ENCODE data around the gene PTPN3. TPM values are rescaled to one million over a fixed set of nuclear protein-coding genes. Genes with fewer than 3 reads are reported as not detected.

PTPN3 gene
- polyA plus RNA-seq, 1 experiment: 1.1 TPM

DNA sequence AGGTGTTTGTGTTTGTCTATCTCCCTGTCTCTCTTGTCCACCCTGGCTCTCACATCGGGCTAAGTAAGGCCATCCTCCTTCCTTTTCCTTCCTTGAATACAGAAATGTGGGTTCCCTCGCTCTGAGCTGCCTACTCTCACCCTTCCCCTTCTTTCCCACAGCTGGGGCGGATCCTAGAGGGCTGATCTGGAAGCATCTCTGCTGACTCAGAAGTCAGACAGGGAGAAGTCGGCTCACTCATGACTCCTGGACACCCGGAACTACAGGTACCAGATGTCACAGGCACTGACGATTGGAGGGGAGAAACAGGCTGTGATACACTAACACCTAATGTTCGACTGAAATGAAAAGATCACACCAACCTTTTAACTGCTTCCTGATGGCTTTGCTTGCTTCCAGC lies 41.3 kb downstream of the PTPN3 start:
- ChIA-PET POLR2A (no interaction called here), CTCF (interaction anchor here (1.1 to 5.1 kb wide), 3 partner anchors 10 to 16 kb away, joined by 3 to 33 read pairs (median 20); no protein-coding TSS in a partner anchor)
- no peaks in the 10 kb centered on the region; the same call in 1 of the 2 replicates for H3K27me3 ChIP-seq (ENCODE audit: control insufficient read depth, insufficient read depth, low read length)
- DNase-seq (ENCODE audit: low read depth): no peak
- H3K4me3 ChIP-seq (ENCODE audit: low read depth, low read length): no peak overlapping the region
- H3K36me3 ChIP-seq (ENCODE audit: control insufficient read depth, insufficient read depth, low read length): no peaks in the 10 kb centered on the region
- TF ChIP-seq, protein P1, sequence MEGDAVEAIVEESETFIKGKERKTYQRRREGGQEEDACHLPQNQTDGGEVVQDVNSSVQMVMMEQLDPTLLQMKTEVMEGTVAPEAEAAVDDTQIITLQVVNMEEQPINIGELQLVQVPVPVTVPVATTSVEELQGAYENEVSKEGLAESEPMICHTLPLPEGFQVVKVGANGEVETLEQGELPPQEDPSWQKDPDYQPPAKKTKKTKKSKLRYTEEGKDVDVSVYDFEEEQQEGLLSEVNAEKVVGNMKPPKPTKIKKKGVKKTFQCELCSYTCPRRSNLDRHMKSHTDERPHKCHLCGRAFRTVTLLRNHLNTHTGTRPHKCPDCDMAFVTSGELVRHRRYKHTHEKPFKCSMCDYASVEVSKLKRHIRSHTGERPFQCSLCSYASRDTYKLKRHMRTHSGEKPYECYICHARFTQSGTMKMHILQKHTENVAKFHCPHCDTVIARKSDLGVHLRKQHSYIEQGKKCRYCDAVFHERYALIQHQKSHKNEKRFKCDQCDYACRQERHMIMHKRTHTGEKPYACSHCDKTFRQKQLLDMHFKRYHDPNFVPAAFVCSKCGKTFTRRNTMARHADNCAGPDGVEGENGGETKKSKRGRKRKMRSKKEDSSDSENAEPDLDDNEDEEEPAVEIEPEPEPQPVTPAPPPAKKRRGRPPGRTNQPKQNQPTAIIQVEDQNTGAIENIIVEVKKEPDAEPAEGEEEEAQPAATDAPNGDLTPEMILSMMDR (IDR thresholded peaks at IDR 0.05; ENCODE audit: insufficient read depth, low read depth, low read length): no peak

GRCh38 chr9:109455861-109456260 lies 42.2 kb downstream of the PTPN3 start:
- no peaks in the 10 kb centered on the region for H3K36me3 ChIP-seq (ENCODE audit: control insufficient read depth, insufficient read depth, low read length)
- no peak overlapping the region for H3K4me3 ChIP-seq (ENCODE audit: low read depth, low read length)
- no peaks in the 10 kb centered on the region; the same call in 1 of the 2 replicates for H3K27me3 ChIP-seq (ENCODE audit: control insufficient read depth, insufficient read depth, low read length)
- no peak for DNase-seq (ENCODE audit: low read depth)
- POLR2A ChIA-PET: no interaction called here
- CTCF ChIA-PET: interaction anchor here (1.2 to 4.3 kb wide), 2 partner anchors 14 to 16 kb away, joined by 6 to 24 read pairs; no protein-coding TSS in a partner anchor
- TF ChIP-seq, protein P1 (IDR thresholded peaks at IDR 0.05; ENCODE audit: insufficient read depth, low read depth, low read length): no peak

DNA sequence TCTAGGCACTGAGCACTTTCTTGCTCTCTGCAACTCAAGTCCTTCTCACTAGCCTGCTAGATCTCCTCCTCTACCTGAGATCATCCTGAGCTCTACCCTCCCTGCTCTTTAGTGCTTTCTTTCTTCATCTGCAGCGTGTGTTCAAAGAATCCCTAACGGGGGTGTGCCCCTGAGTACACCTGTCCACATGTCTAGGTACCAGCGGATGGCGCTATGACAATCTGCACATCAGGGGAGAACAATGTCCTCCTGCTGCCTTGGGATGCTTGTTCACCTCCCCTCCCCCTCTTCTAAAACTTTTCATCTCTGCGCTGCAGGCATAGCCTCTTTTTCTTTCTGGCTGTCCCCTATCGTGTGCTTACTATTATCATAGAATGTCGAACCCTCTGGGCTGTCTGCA lies 42.7 kb downstream of the PTPN3 start:
- CTCF ChIA-PET: interaction anchor here (1.2 to 4.3 kb wide), 2 partner anchors 15 kb away, joined by 6 to 24 read pairs; no protein-coding TSS in a partner anchor
- no peak for DNase-seq (ENCODE audit: low read depth)
- POLR2A ChIA-PET: no interaction called here
- TF ChIP-seq, protein P1 (IDR thresholded peaks at IDR 0.05; ENCODE audit: insufficient read depth, low read depth, low read length): no peak
- Histone ChIP-seq H3K4me3 (ENCODE audit: low read depth, low read length) (no peak overlapping the region), H3K27me3 (ENCODE audit: control insufficient read depth, insufficient read depth, low read length) (no peaks in the 10 kb centered on the region; the same call in 1 of the 2 replicates), H3K36me3 (ENCODE audit: control insufficient read depth, insufficient read depth, low read length) (no peaks in the 10 kb centered on the region)

- TF ChIP-seq, protein P1 (IDR thresholded peaks at IDR 0.05; ENCODE audit: insufficient read depth, low read depth, low read length): no peak
- Histone ChIP-seq H3K36me3 (ENCODE audit: control insufficient read depth, insufficient read depth, low read length) (no peaks in the 10 kb centered on the region), H3K4me3 (ENCODE audit: low read depth, low read length) (no peak overlapping the region), H3K27me3 (ENCODE audit: control insufficient read depth, insufficient read depth, low read length) (no peaks in the 10 kb centered on the region; the same call in 1 of the 2 replicates)
- ChIA-PET CTCF (interaction anchor here (1.2 to 4.3 kb wide), 3 partner anchors 15 kb away, joined by 6 to 24 read pairs (median 14); no protein-coding TSS in a partner anchor), POLR2A (no interaction called here)
- no peak for DNase-seq (ENCODE audit: low read depth)
These were observed 43.4 kb downstream of the PTPN3 start for GRCh38 chr9:109454601-109455155.

- DNase-seq (ENCODE audit: low read depth): no peak
- ChIA-PET POLR2A (no interaction called here), CTCF (interaction anchor here (1.6 to 4.3 kb wide), 3 partner anchors 13 to 16 kb away, joined by 14 to 24 read pairs (median 15); no protein-coding TSS in a partner anchor)
- H3K4me3 ChIP-seq (ENCODE audit: low read depth, low read length): no peak overlapping the region
- no peaks in the 10 kb centered on the region for H3K36me3 ChIP-seq (ENCODE audit: control insufficient read depth, insufficient read depth, low read length)
- no peaks in the 10 kb centered on the region; the same call in 1 of the 2 replicates for H3K27me3 ChIP-seq (ENCODE audit: control insufficient read depth, insufficient read depth, low read length)
- TF ChIP-seq, protein P1 (IDR thresholded peaks at IDR 0.05; ENCODE audit: insufficient read depth, low read depth, low read length): no peak
These were observed 44.1 kb downstream of the PTPN3 start for GRCh38 chr9:109454041-109454440.
